Stimulated activated CD4-positive, alpha-beta T cell treated with anti-CD3 and anti-CD28 coated beads, Interleukin-2, amount 100 ng/mL, for 48 hours (primary cell): ENCODE measurements around the gene PPL.
"Not testable (repeated sequence)": the region's sequence is repeated elsewhere in the genome, so short reads cannot be mapped to it uniquely, and the experiment has no call there.

Experiments used
- DNase-seq, 2 donors: peaks; one replicate each; pipeline ENCODE4 v3.0.0-alpha.2; 2020

PPL gene

GRCh38 chr16:4933871-4934395 lies 3.0 kb downstream of the PPL start:
- no peak for DNase-seq

- DNase-seq: no peak
These were observed 3.5 kb downstream of the PPL start for GRCh38 chr16:4933433-4933832.

GRCh38 chr16:4931381-4931780 lies 5.6 kb downstream of the PPL start:
- no peak for DNase-seq

DNA sequence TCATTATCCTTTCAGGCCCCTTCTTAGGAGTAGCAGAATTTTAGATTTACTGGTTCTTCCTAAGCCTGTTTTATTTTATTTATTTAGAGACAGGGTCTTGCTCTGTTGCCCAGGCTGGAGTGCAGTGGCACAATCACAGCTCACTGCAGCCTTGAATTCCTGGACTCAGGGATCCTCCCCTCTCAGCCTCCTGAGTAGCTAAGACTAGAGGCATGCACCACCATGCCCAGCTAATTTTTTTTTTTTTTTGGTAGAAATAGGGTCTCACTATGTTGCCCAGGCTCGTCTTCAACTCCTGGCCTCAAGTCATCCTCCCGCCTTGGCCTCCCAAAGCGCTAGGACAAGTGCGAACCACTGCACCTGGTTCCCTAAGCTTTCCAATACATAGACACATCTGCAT lies 7.3 kb downstream of the PPL start:
- DNase-seq: not testable (repeated sequence)

DNA sequence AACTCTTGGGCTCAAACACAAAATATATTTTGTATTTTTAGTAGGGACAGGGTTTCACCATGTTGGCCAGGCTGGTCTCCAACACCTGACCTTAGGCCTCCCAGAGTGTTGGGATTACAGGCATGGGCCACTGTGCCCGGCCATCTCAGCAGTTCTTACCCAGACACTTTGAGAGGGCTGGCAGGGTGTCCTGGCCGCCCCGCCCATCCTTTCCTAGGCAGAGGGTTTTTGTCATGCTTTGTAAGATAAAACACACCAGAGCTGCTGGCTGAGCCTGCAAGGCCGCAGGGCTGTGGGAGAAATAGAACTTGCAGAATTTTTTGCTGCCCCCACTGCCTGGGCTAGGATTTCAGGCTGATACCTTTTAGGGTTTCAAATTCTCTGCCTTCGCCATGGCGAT lies 8.7 kb downstream of the PPL start:
- no peak for DNase-seq

DNA sequence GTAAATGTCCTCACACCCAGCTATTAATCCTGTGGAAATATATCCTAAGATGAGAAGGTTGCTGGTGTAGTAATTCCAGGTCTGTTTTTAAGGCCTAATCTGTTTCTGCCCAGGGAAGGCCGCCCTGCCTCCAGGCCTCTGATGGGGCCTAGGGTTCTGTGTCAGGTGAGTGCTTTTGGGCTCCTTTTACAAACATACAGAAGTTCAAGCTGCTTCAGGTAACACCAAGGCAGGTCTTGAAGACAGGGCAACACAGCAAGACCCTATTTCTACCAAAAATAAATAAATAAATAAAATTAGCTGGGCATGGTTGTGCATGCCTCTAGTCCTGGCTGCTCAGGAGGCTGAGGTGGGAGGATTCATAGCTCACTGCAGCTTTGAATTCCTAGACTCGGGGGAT lies 9.3 kb downstream of the PPL start:
- no peak for DNase-seq

DNA sequence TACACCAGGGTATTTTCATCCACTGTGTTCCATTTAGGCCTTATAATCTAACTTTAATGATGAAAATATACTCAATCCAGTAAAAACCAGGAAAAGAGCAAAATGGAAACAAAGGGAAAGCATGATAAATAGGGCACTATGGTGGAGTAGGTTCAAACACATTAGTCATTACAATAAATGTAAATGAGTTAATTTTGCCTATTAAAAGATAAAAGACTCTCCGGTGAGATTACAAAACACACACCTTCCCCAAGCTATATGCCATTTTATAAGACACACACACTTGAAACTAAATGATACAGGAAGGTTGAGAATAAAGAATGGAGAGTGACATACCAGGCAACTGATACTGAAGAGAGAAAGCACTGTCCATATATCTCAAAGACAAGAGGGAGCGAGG lies 10.0 kb downstream of the PPL start:
- no peak for DNase-seq

DNA sequence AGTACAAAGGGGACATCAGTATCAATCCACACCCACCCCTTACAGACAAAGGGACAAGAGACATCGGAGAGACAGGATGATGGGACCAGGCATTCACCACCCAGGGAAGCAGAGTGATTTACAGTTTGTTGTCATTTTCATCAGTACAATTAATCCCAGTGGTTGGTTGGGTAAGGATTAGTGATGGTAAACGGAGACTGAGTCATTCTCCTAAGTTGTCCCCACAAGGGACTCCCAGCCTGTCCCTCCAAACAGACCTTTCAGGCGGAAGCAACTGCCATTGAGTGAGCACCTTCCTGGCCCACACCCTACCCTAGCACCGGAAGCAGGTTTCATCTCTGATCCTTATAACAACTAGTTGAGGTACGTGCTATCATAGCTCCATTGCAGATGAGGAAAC lies 11.2 kb downstream of the PPL start:
- no peak for DNase-seq

DNA sequence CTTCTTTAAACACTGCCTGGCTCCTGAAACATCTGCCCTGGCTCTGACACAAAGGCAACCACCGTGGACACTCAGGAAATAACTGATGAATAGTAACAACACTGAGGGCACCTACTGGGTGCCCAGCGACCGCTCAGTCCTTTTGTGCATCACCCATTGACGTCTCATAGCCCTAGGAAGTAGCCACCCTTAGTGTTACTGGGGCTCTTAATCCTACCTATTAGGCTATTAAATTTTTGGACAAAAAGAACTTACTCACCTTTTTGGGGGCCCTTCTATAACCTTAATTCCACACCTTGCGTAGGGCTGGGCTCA lies 11.7 kb downstream of the PPL start:
- no peak for DNase-seq

DNA sequence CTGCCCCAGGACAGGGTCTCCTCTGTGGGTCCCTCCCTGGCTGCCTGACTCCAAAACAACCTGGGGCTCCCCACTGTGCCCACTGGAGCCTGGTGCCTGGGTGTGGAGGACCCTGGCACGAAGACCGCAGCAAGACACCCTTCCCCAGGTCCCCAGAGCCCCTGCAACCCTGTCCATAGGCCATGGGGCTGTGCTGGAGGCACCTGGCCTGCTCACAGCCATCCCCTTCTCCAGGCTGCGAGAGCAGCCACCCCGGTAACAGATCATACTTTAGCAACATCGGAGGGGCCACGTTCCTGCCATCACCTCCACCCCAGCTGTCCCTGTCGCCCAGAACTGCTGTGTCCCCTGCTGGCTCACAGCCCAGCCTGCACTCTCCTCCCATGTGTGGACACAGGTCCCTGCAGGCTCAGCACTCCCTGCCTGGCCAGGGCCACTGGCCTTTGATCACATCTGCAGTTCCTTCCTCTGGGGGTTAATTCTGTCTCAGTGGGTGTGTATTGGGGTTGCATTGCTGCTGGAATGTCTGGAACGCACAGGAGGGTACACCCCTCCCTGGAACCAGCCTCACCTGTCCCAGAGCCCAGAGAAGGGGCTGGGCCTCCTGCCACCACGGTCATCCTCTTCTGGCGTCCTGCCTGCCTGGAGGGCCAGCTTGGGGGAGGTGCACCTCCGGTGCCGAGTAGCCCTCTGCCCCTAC lies 12.2 kb downstream of the PPL start:
- DNase-seq: no peak

DNA sequence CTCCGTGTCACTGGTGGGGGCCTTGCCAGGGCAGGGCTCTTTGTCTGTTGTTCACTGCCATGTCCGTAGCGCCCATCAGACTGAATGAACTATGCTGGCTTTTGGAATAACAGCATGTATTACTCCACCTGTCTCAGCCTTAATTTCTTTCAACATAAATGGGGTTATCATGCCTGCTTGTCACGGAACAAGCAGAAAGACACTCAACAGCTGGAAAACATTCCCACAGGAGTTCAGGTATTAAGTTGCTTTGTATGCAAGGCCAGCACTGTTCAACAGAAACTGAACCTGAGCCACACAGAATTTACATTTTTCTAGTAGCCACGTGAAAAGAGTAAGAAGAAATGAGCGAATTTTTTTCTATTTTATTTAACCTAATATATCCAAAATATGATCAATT lies 13.1 kb downstream of the PPL start:
- DNase-seq: no peak

DNA sequence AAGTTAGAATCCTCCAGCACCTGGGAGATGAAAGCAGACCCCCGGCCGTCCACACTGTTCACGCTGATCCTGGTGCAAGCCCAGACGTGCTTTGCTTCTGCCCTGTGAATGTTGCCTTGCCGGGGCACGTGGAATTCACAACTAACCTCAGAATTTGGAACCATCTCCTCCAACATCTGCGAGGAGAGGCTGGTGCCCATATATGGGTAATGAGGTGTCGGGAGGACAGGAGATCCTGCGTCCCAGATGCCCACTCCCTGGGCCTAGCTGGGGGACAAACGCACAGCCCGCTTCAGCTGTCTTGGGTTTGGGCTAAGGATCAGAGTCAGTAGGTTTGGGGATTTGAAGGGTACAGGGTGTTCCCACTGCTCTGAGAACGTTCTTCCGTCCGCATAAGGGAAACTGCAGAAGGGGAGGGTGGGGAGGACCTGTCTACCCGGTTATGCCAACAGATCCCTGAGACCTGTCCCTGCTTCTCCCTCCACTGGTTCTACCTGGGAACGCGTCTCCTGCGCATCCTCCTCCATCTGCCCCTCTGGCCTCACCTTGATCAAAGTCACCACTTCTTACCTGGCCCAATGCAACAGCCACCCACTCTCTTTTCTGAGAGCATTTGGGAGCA lies 14.1 kb downstream of the PPL start:
- no peak for DNase-seq

- no peak for DNase-seq
These were observed 16.1 kb downstream of the PPL start for GRCh38 chr16:4920826-4921225.

- no peak for DNase-seq
These were observed 18.1 kb downstream of the PPL start for GRCh38 chr16:4918781-4919251.

GRCh38 chr16:4917117-4917516 lies 19.8 kb downstream of the PPL start:
- no peak for DNase-seq

GRCh38 chr16:4915226-4915761 lies 21.7 kb downstream of the PPL start:
- no peak for DNase-seq

DNA sequence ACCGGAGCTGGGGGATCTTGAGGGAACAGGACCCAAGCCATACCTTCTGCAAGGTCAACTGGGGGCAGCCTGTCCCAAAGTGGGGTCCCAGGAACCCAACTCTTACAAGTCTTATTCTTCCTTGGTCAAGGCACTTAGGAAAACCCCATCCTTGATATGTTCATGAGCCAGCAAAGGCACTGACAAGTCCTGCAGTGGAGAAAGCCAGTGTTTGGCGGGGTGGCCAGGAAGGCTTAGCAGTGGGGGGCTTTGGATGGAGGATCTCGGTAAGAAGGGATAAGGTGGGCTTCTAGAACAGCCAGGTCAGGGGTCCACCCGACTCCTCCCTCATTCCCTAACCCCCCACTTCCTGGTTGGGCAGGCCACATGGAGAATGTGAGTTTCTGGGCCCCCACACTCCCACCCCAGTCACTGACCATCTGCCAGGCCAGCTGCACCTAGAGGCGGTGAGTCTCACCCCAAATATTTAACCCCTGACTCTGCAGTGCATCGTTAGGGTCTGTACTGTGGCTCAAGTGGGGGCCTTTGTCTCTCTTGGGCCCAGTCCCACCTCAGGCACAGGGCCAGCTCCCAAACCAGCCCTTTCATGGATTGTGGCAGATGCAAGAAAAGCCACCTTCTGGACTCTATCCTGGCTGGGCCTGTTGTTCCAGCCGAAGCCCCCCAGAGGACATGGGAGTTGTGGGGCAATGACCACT lies 22.3 kb downstream of the PPL start:
- DNase-seq: no peak

DNA sequence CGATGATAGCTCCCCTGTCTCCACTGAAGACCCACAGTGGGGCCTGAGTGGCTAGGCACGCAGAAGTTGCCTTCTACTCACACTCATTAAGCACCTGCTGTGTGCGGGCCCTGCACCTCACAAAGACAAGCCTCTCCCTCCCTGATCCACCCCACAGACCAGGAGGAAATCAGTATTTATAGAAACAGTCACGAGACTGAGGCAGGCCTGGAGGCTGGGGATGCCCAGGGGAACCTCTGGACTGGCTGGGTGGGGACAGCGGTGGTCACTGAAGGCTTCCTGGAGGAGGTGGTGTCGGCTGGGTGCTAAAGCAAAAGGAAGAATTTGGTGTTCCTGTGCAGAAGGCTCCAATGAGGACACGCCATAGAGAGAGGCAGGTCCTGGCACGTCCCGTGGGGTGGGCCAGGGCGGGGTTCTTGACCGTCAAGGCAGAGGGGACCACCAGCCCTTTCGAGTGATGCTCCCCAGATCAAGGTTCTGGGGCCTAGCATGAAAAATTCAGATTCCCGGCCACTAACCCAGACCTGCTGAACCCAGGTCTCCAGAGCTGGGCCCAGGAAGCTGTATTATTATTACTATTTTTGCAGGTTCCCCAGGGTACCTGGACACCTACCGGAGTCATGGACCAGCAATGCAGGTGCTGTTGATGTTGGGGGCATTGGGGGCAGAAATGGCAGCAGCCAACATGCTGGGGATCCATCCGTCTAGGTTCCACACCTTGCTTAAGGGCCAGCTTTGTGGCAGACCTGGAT lies 23.0 kb downstream of the PPL start:
- no peak for DNase-seq

DNA sequence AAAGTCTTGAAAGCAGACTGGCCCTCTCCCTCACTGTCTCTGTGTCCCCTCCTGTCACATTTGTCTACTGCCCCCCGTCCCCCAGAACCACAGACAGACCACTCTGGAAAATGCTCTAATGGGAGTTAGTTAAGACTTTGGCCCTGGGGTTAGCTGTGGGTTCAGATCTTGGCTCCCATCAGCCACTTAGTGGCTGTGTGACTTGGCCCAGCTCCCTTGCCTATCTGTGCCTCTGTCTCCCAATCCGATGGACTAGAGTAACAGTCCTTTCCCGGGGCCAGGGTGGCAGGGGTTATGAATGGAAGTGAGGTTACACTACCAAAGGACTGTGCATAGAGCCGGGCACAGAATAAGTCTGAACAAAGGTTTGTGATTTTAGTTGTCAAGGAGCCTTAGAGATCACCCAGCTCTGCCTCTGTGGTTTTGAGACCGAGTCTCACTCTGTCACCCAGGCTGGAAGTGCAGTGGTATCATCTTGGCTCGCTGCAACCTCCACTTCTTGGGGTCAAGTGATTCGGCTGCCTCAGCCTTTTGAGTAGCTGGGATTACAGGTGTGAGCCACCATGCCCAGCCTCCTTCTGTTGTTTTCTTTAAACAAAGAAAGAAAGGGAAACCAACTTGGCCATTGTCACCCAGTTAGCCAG lies 23.7 kb downstream of the PPL start:
- DNase-seq: no peak

GRCh38 chr16:4911970-4912386 lies 25.0 kb downstream of the PPL start:
- no peak for DNase-seq

DNA sequence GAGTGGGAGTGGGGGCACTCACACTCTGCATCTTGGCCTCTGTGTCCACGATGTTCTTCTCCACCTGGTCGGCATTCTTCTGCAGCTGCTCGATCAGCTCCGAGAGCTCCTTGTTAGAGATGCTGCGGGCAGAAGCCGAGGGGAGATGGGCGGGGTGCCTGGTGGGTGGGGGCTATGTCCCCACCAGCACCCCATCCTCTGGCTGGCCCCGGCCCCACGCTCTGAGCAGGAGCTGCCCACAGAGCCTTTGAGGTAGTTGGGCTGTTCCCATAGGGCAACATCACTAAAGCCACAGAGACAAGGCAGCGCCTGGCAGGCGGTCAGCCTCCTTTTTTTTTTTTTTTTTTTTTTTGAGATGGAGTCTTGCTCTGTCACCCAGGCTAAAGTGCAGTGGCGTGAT lies 26.1 kb downstream of the PPL start:
- DNase-seq: no peak

- DNase-seq: no peak
These were observed 27.1 kb downstream of the PPL start for GRCh38 chr16:4909825-4910224.
